Nephron (organoid): ENCODE results near the gene DHRS7.

Experiments
- H3K27ac Mint-ChIP-seq, 3 experiments: 2 replicates each; pipeline ENCODE4 v1.8.0; 2020; ENCODE audit warnings: mixed read lengths in 3 of 3, mild to moderate bottlenecking in 2 of 3, moderate library complexity in 1 of 3
- H3K27me3 Mint-ChIP-seq: 2 replicates; pipeline ENCODE4 v1.8.0; 2021; ENCODE audit warnings: low read depth, mild to moderate bottlenecking, moderate library complexity, mixed read lengths
- H3K36me3 Mint-ChIP-seq: 2 replicates; pipeline ENCODE4 v1.8.0; 2020; ENCODE audit warnings: low read depth, mixed read lengths
- H3K4me1 Mint-ChIP-seq: 2 replicates; pipeline ENCODE4 v1.8.0; 2020; ENCODE audit warnings: mixed read lengths
- H3K4me3 Mint-ChIP-seq, 3 experiments: 2 replicates each; pipeline ENCODE4 v1.8.0; 2020; ENCODE audit warnings: mild to moderate bottlenecking in 3 of 3, mixed read lengths in 3 of 3, moderate library complexity in 2 of 3
- H3K9me3 Mint-ChIP-seq: 2 replicates; pipeline ENCODE4 v1.8.0; 2020; ENCODE audit warnings: mixed read lengths
- CTCF ChIP-seq, 3 experiments: fragments of 200-600 bp; sonication (generic); IDR thresholded peaks; one replicate each; pipeline ENCODE4 v1.5.0; 2021; ENCODE audit warnings: antibody characterized with exemption in 3 of 3; ENCODE audit not compliant: unreplicated experiment in 3 of 3

Gene DHRS7

DNA sequence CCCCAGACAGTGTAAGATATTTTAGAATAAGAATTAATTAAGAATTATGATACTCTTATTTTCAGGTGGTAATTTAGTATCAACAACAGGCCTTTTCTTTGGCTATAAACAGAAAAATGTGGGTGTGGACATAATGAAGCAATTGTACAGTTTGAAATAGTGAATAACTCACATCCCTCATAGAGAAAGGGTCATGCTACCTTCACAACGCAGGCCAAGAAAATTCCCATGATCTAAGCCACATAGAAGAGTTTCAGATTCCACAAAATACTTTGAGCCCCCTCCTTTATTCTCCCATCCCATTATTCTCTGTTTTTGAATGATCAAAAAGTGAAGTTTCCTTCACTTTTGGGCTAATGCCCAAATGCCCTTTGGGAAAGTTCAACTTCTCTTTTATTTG is 23.5 kb upstream of the DHRS7 start:
- TF ChIP-seq CTCF (IDR thresholded peaks at IDR 0.05; ENCODE audit: unreplicated experiment in 3 of 3) = no peak
- H3K4me3 Mint-ChIP-seq = no peak overlapping the region
- H3K9me3 Mint-ChIP-seq = no peaks in the 10 kb centered on the region
- no peaks in the 10 kb centered on the region for H3K27me3 Mint-ChIP-seq
- no peaks in the 10 kb centered on the region for H3K36me3 Mint-ChIP-seq
- no peak overlapping the region for H3K27ac Mint-ChIP-seq
- H3K4me1 Mint-ChIP-seq = no peaks in the 10 kb centered on the region

DNA sequence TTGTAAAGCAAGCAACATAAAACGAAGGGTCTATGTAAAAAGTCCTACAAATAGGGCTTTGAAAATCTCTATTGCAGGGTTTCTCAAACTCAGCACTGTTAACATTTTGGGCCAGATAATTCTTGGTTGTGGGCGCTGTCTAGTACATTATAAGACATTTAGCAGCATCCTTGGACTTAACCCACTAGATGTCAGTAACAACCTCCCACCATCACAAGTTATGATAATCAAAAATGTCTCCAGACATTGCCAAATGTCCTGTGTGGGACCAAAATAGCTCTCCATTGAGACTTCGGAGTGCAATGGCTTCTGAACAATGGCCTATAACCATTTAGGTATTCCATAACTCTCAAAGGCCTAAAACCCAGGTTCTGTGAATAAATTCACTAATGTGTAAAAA is 22.9 kb upstream of the DHRS7 start:
- Mint-ChIP-seq H3K27ac (no peak overlapping the region), H3K36me3 (no peaks in the 10 kb centered on the region), H3K27me3 (no peaks in the 10 kb centered on the region)

DNA sequence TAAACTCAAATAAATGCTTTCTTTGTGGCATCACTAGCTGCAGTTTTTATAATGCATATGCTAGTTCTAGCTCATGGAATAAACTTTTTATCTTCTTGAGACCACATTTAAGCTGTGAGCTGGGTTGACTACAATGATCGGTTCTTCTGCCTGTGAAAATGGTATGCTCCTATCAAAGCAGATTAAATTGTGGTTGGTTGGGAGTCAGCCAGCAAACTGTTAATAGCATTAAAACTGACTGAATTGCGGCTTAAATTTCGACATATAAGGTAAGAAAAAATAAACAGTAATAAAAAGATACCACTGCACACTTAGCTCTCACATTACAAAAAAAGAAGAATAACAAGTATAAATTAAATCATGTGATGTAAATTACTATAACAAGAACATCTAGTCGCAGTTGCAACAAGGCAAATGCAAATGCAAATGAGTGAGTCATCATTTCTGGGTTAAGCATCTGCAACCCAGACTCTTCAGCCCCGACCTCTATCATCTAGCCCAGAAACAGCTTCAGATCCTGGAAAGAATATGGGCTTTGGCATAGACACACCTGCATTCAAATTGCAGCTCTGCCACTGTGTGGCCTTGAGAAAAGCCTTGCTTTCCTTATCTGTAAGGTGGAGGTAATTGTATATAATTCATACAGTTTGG is 19.8 kb upstream of the DHRS7 start:
- Mint-ChIP-seq H3K27me3 (no peaks in the 10 kb centered on the region), H3K9me3 (no peaks in the 10 kb centered on the region), H3K27ac (no peak overlapping the region), H3K4me3 (no peak overlapping the region), H3K4me1 (no peaks in the 10 kb centered on the region), H3K36me3 (no peaks in the 10 kb centered on the region)
- TF ChIP-seq CTCF (IDR thresholded peaks at IDR 0.05; ENCODE audit: unreplicated experiment in 3 of 3) = no peak

More for the DNA sequence above, 22.9 kb upstream of the DHRS7 start:
- Mint-ChIP-seq H3K4me3 (no peak overlapping the region), H3K9me3 (no peaks in the 10 kb centered on the region), H3K4me1 (no peaks in the 10 kb centered on the region)
- TF ChIP-seq CTCF (IDR thresholded peaks at IDR 0.05; ENCODE audit: unreplicated experiment in 3 of 3) = peak in 2 of 3 experiments; percentile 18 to 20

DNA sequence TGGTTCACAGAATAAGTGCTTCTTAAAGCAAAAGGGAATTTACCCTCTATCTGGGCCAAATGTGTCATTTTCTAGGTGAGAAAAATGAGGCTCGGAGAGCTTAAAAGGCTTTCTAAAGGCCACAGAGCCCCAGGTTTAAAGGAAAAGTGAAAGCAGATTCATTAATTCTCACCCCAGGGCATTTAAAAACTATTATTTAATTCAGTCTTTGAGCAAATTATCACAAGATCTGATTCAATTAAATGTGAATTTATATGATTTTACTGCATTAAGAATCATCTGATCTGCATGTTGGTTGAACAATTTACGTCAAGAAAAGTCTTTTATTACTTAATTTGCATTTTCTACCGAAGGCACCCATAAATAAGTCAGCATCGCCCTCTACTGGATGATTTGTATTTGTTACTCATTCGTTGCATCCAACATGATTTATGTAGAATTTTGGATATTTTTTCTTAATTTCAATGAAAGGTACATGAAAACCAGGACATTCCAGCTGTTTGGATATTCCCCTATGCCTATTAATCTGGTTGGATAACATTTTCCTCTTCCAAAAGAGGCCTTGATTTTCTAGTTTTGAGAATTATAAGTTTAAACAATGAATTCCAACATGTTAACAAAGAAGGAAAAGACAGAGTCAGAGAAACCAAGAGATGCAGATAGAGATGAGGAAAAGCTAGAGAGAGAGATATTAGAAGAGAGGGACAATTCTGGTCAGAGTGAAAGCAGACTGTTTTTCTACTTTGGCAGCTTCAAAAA is 19.1 kb upstream of the DHRS7 start:
- H3K4me3 Mint-ChIP-seq = peak overlapping the region; percentile 64 to 71 (median 70)
- no peaks in the 10 kb centered on the region for H3K9me3 Mint-ChIP-seq
- H3K27ac Mint-ChIP-seq = peak overlapping the region in 1 of 3 experiments; percentile 46
- peak; percentile 77 to 91 (median 83) for TF ChIP-seq CTCF (IDR thresholded peaks at IDR 0.05; ENCODE audit: unreplicated experiment in 3 of 3)
- no peaks in the 10 kb centered on the region for H3K36me3 Mint-ChIP-seq
- no peaks in the 10 kb centered on the region for H3K27me3 Mint-ChIP-seq
- H3K4me1 Mint-ChIP-seq = no peaks in the 10 kb centered on the region

DNA sequence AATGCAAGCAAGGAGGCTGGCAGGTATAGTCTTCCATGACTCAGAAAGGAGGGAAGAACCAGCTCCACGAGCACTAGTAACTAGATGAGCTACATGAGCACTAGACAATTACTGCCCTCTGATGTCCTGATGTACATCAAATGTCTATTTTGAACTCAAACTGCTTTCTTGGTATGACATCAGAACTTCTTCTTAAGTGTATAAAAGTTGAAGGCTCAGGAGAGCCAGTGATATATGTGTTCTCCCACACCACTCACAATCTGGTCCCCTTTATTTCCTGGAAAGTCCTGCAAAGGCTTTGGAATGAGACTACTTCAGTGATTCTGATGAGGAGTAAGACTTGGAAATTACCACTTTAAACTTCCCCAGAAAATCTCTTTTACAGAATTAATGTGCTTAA is 18.5 kb upstream of the DHRS7 start:
- H3K4me1 Mint-ChIP-seq = no peaks in the 10 kb centered on the region
- TF ChIP-seq CTCF (IDR thresholded peaks at IDR 0.05; ENCODE audit: unreplicated experiment in 3 of 3) = no peak
- no peaks in the 10 kb centered on the region for H3K27me3 Mint-ChIP-seq
- peak overlapping the region; percentile 64 to 71 (median 70) for H3K4me3 Mint-ChIP-seq
- no peaks in the 10 kb centered on the region for H3K9me3 Mint-ChIP-seq
- H3K27ac Mint-ChIP-seq = peak overlapping the region in 1 of 3 experiments; percentile 46
- H3K36me3 Mint-ChIP-seq = no peaks in the 10 kb centered on the region
